ENCODE data around the gene ABCF2. TPM values are rescaled to one million over a fixed set of nuclear protein-coding genes. Genes with fewer than 3 reads are reported as not detected.

Gene ABCF2
- total and polyA plus RNA-seq, 10 of the 15 experiments (the other 5 are each of a cell fraction or from before 2014, with no cell fraction given): 29.3 to 76.3 (median 57.1) TPM

DNA sequence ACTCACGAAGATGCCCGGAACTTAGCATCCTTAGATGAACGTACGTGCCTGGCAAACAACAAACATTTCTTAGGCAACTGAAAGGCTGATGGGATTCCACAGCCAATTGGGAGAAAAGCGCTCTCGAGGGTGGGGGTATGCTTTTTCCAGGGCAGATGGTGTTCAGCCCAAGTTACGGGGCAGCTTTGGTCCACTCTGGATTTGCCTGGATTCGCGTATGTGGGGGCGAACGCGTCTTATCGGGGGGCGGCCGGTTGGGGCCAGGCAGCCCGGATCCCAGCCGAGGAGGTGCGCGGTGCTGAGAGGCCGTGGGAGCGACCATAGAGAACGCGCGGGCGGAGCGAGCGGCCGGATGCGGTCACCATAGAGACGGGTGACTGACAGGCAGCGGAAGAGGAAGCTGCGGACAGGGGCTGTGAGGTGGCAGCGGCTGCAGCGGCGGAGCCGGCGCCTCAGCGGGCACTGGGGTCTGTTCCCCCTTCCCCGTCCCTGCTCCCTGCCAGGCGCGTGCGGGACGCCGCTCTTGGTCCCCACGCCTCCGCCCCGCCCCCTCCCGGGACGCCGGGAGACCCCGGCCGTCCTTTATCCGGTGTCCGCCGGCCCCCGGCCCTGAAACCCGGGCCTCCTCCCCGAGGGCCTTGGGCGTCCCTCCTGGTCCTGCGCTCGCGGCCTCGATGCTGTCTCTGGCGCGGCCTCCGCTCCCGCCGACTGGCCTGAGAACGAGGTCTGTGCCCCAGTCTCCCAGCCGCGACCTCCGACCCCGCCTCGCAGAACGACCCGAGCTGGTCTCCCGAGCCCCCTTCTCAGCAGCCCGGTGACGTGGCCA, 5.3 kb upstream of the ABCF2 start, which contains the start of gene CHPF2:
CHPF2 (plus strand) TSS at position 393 of the 826 bp plus-strand sequence. CDS start 1,529 bp downstream, outside the sequence.
- H3K4me3 ChIP-seq: peak within 1 kb of the TSS; percentile 86
- FAIRE-seq (peak; percentile 88), DNase-seq (ENCODE audit: low read depth, low spot score) (peak; percentile 60), ATAC-seq (peak; percentile 97)
- POLR2A ChIA-PET: interaction anchor here (1.0 kb wide), 2 partner anchors 12 to 13 kb away, joined by 3 to 5 read pairs; no protein-coding TSS in a partner anchor
- in situ Hi-C loops (cut with MboI) (no loop called here), intact Hi-C loops (cut with micrococcal nuclease; ENCODE audit: unreplicated experiment) (no loop called here)
- BruUV-seq (replicated peaks): no TSS peak
- peak within 1 kb of the TSS; percentile 88 for H3K27ac ChIP-seq (ENCODE audit: control insufficient read depth, insufficient read depth)
- H3K4me1 ChIP-seq (ENCODE audit: control insufficient read depth, insufficient read depth, low read length): peaks cover 5% of the 10 kb centered on the region; the same call in 1 of the 2 replicates
- H4K20me1 ChIP-seq (ENCODE audit: control insufficient read depth, insufficient read depth): no peaks in the 10 kb centered on the region
- H3K9ac ChIP-seq (ENCODE audit: control insufficient read depth, insufficient read depth, low read length): peak within 1 kb of the TSS; percentile 98
- peaks cover 0 to 5% of the 10 kb centered on the region in 2 experiments; a peak in 3 of 4 replicates for H3K36me3 ChIP-seq (ENCODE audit: control insufficient read depth in 2 of 2, insufficient read depth in 2 of 2, low read length in 1 of 2)
- peaks cover 35% of the 10 kb centered on the region for H3K79me2 ChIP-seq (ENCODE audit: control insufficient read depth, insufficient read depth, low read length)
- no peaks in the 10 kb centered on the region for H3K27me3 ChIP-seq (replicated peaks in 1 of 2; ENCODE audit: control insufficient read depth in 2 of 2, insufficient read depth in 2 of 2, low read length in 1 of 2)
- H2AFZ ChIP-seq (ENCODE audit: control insufficient read depth, low read depth, low read length): peak within 1 kb of the TSS; percentile 90
- SMC1A ChIA-PET (ENCODE audit: uncharacterized antibody, unreplicated experiment): interaction anchor here (3.9 kb wide), 1 partner anchor 11 kb away, joined by 20 read pairs; no protein-coding TSS in a partner anchor
- WGBS (ENCODE audit: insufficient coverage, insufficient replicate concordance, low lambda C conversion rate, missing lambda C conversion rate): under 1% methylated on average over 55 of the region's 79 CpGs
- CTCF ChIA-PET: interaction anchor here (0.5 to 4.8 kb wide), 5 partner anchors 11 to 88 kb away, joined by 3 to 52 read pairs (median 4); no protein-coding TSS in a partner anchor
- RAD21 ChIA-PET (ENCODE audit: unreplicated experiment): interaction anchor here (1.5 kb wide), 1 partner anchor 12 kb away, joined by 11 read pairs; no protein-coding TSS in a partner anchor
- H3K4me2 ChIP-seq (ENCODE audit: control insufficient read depth, insufficient read depth): peak within 1 kb of the TSS; percentile 95
- no peaks in the 10 kb centered on the region for H3K9me3 ChIP-seq (replicated peaks; ENCODE audit: control insufficient read depth, insufficient read depth, low read length)
- TF ChIP-seq SP1 (IDR thresholded peaks at IDR 0.05; ENCODE audit: low read depth, low read length): peak; percentile 45
- TF ChIP-seq, protein P1, sequence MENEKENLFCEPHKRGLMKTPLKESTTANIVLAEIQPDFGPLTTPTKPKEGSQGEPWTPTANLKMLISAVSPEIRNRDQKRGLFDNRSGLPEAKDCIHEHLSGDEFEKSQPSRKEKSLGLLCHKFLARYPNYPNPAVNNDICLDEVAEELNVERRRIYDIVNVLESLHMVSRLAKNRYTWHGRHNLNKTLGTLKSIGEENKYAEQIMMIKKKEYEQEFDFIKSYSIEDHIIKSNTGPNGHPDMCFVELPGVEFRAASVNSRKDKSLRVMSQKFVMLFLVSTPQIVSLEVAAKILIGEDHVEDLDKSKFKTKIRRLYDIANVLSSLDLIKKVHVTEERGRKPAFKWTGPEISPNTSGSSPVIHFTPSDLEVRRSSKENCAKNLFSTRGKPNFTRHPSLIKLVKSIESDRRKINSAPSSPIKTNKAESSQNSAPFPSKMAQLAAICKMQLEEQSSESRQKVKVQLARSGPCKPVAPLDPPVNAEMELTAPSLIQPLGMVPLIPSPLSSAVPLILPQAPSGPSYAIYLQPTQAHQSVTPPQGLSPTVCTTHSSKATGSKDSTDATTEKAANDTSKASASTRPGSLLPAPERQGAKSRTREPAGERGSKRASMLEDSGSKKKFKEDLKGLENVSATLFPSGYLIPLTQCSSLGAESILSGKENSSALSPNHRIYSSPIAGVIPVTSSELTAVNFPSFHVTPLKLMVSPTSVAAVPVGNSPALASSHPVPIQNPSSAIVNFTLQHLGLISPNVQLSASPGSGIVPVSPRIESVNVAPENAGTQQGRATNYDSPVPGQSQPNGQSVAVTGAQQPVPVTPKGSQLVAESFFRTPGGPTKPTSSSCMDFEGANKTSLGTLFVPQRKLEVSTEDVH (IDR thresholded peaks at IDR 0.05; ENCODE audit: low read depth, partially characterized antibody): no peak
- peak; percentile 62 for TF ChIP-seq MXI1 (IDR thresholded peaks at IDR 0.05; ENCODE audit: low read depth, low read length)
- TF ChIP-seq, protein P2, sequence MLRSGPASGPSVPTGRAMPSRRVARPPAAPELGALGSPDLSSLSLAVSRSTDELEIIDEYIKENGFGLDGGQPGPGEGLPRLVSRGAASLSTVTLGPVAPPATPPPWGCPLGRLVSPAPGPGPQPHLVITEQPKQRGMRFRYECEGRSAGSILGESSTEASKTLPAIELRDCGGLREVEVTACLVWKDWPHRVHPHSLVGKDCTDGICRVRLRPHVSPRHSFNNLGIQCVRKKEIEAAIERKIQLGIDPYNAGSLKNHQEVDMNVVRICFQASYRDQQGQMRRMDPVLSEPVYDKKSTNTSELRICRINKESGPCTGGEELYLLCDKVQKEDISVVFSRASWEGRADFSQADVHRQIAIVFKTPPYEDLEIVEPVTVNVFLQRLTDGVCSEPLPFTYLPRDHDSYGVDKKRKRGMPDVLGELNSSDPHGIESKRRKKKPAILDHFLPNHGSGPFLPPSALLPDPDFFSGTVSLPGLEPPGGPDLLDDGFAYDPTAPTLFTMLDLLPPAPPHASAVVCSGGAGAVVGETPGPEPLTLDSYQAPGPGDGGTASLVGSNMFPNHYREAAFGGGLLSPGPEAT (IDR thresholded peaks at IDR 0.05; ENCODE audit: low read depth): peak; percentile 65; the same call in 1 of the 2 replicates
- TF ChIP-seq, protein P3, sequence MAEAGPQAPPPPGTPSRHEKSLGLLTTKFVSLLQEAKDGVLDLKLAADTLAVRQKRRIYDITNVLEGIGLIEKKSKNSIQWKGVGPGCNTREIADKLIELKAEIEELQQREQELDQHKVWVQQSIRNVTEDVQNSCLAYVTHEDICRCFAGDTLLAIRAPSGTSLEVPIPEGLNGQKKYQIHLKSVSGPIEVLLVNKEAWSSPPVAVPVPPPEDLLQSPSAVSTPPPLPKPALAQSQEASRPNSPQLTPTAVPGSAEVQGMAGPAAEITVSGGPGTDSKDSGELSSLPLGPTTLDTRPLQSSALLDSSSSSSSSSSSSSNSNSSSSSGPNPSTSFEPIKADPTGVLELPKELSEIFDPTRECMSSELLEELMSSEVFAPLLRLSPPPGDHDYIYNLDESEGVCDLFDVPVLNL (IDR thresholded peaks at IDR 0.05; ENCODE audit: low read depth, low read length): no peak
- TF ChIP-seq NR2C1 (IDR thresholded peaks at IDR 0.05): peak; percentile 13; the same call in 1 of the 2 replicates
- no peak for TF ChIP-seq ZZZ3 (IDR thresholded peaks at IDR 0.05; ENCODE audit: control insufficient read depth, insufficient read length, low read depth)
- peak; percentile 98 for TF ChIP-seq POLR2A (IDR thresholded peaks at IDR 0.05; ENCODE audit: low read depth, low read length)
- no peak for TF ChIP-seq ESRRA (IDR thresholded peaks at IDR 0.05; ENCODE audit: low read length)
- peak in 1 of 2 experiments; percentile 65; a peak in 1 of 4 replicates for TF ChIP-seq BHLHE40 (IDR thresholded peaks at IDR 0.05; ENCODE audit: borderline replicate concordance in 1 of 2, low read depth in 2 of 2, low read length in 1 of 2)
- no peak for TF ChIP-seq KDM1A (IDR thresholded peaks at IDR 0.05; ENCODE audit: borderline replicate concordance)
- TF ChIP-seq SMAD5 (IDR thresholded peaks at IDR 0.05; ENCODE audit: low read depth): 0 out of 2 replicates have a peak, but pooled peaks have one; percentile 67
- TF ChIP-seq IRF4 (IDR thresholded peaks at IDR 0.05; ENCODE audit: low read depth, low read length): no peak
- TF ChIP-seq FOXM1 (IDR thresholded peaks at IDR 0.05; ENCODE audit: low read depth, low read length): no peak
- TF ChIP-seq, protein P4, sequence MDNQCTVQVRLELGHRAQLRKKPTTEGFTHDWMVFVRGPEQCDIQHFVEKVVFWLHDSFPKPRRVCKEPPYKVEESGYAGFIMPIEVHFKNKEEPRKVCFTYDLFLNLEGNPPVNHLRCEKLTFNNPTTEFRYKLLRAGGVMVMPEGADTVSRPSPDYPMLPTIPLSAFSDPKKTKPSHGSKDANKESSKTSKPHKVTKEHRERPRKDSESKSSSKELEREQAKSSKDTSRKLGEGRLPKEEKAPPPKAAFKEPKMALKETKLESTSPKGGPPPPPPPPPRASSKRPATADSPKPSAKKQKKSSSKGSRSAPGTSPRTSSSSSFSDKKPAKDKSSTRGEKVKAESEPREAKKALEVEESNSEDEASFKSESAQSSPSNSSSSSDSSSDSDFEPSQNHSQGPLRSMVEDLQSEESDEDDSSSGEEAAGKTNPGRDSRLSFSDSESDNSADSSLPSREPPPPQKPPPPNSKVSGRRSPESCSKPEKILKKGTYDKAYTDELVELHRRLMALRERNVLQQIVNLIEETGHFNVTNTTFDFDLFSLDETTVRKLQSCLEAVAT (IDR thresholded peaks at IDR 0.05): 0 out of 2 replicates have a peak, but pooled peaks have one; percentile 22
- no peak for TF ChIP-seq SIX5 (IDR thresholded peaks at IDR 0.05; ENCODE audit: low read depth, low read length, severe bottlenecking)
